NCI-H2196 treated with DMSO at 0.1 percent for 48 hours (cell line): ENCODE measurements around the gene COP1.
"Not testable (repeated sequence)": the region's sequence is repeated elsewhere in the genome, so short reads cannot be mapped to it uniquely, and the experiment has no call there.

ENCODE experiments used
- DNase-seq: peaks from one replicate; lab custom pipeline; 2025; ENCODE audit not compliant: unreplicated experiment; lab: John Stamatoyannopoulos, UW

COP1 gene

GRCh38 chr1:176051402-176051801 lies 155.7 kb downstream of the COP1 start:
- DNase-seq = no peak

- DNase-seq = no peak
Measured at GRCh38 chr1:176049582-176049981, 157.5 kb downstream of the COP1 start.

- DNase-seq = no peak
Measured at GRCh38 chr1:176046926-176047325, 160.2 kb downstream of the COP1 start.

GRCh38 chr1:176043537-176043936 lies 163.5 kb downstream of the COP1 start:
- no peak for DNase-seq

- DNase-seq = no peak
Measured at GRCh38 chr1:176033881-176034280, 173.2 kb downstream of the COP1 start.

GRCh38 chr1:176033474-176033873 lies 173.6 kb downstream of the COP1 start:
- no peak for DNase-seq

- DNase-seq = no peak
Measured at GRCh38 chr1:176032040-176032645, 174.9 kb downstream of the COP1 start.

- DNase-seq = no peak
Measured at GRCh38 chr1:176029609-176030008, 177.5 kb downstream of the COP1 start.

GRCh38 chr1:176029155-176029554 lies 177.9 kb downstream of the COP1 start:
- DNase-seq = no peak

GRCh38 chr1:176027934-176028333 lies 179.2 kb downstream of the COP1 start:
- not testable (repeated sequence) for DNase-seq

- no peak for DNase-seq
Measured at GRCh38 chr1:176022574-176022973, 184.5 kb downstream of the COP1 start.

- no peak for DNase-seq
Measured at GRCh38 chr1:176017722-176018121, 189.4 kb downstream of the COP1 start.

GRCh38 chr1:176009951-176010350 lies 197.1 kb downstream of the COP1 start:
- no peak for DNase-seq

- not testable (repeated sequence) for DNase-seq
Measured at GRCh38 chr1:176007756-176008389, 199.2 kb downstream of the COP1 start.

GRCh38 chr1:175994660-175995059 lies 212.4 kb downstream of the COP1 start:
- not testable (repeated sequence) for DNase-seq

- DNase-seq = not testable (repeated sequence)
Measured at GRCh38 chr1:175992825-175993224, 214.3 kb downstream of the COP1 start.

- DNase-seq = not testable (repeated sequence)
Measured at GRCh38 chr1:175992202-175992601, 214.9 kb downstream of the COP1 start.

- DNase-seq = no peak
Measured at GRCh38 chr1:175984813-175985212, 222.3 kb downstream of the COP1 start.

- DNase-seq = no peak
Measured at GRCh38 chr1:175984057-175984812, 222.9 kb downstream of the COP1 start.

- DNase-seq = not testable (repeated sequence)
Measured at GRCh38 chr1:175983363-175983762, 223.7 kb downstream of the COP1 start.

- no peak for DNase-seq
Measured at GRCh38 chr1:175981128-175981527, 226.0 kb downstream of the COP1 start.

GRCh38 chr1:175978926-175979325 lies 228.2 kb downstream of the COP1 start:
- DNase-seq = no peak
